GM12878 (cell line): ENCODE measurements around the gene SRRM2. TPM values are rescaled to one million over a fixed set of nuclear protein-coding genes. Genes with fewer than 3 reads are reported as not detected.

Experiments
- ATAC-seq: fragments of 200-7000 bp; cut with Tn5 transposase; 3 replicates; pipeline ENCODE4 v1.9.1; 2020; ENCODE audit warnings: mild to moderate bottlenecking, moderate library complexity
- BruUV-seq: library from RNA; stranded (reverse); fragments of 400-500 nt; replicated peaks from 2 replicates; lab custom pipeline; 2021; lab: Mats Ljungman, UMichigan
- CTCF ChIA-PET: fragments of 300-600 bp; sonication (Branson Sonifier 250); formaldehyde crosslinking; extraction: SDS; loops from one replicate; lab custom pipeline; 2021; ENCODE audit warnings: inconsistent platforms; lab: Yijun Ruan, JAX
- POLR2A ChIA-PET: fragments of 350-600 bp; formaldehyde crosslinking; extraction: SDS; loops from one replicate; lab custom pipeline; 2021; ENCODE audit warnings: inconsistent platforms; lab: Charles Lee
- RAD21 ChIA-PET: fragments of 300-600 bp; sonication (Branson Sonifier 250); formaldehyde crosslinking; loops from one replicate; lab custom pipeline; 2023; ENCODE audit warnings: antibody characterized with exemption; ENCODE audit not compliant: unreplicated experiment; lab: Charles Lee
- SMC1A ChIA-PET: fragments of 300-600 bp; sonication (Branson Sonifier 250); formaldehyde crosslinking; loops from one replicate; lab custom pipeline; 2023; ENCODE audit not compliant: unreplicated experiment, uncharacterized antibody; lab: Charles Lee
- DNase-seq: peaks from one replicate; pipeline ENCODE4 v3.0.0-alpha.2; 2011; ENCODE audit warnings: low read depth, low spot score
- FAIRE-seq: peaks from 3 replicates; lab custom pipeline; 2011; peaks lifted over from hg19 to GRCh38; lab: Jason Lieb, UNC
- H2AFZ ChIP-seq: 2 replicates; pipeline ENCODE4 v1.6.0; 2011; ENCODE audit warnings: low read depth, low read length, control low read depth; ENCODE audit not compliant: control insufficient read depth
- H3K27ac ChIP-seq: 2 replicates; pipeline ENCODE4 v1.5.1; 2011; ENCODE audit warnings: control low read depth; ENCODE audit not compliant: control insufficient read depth, insufficient read depth
- H3K27me3 ChIP-seq, 2 experiments: replicated peaks in 1 of 2; 2 replicates each; pipeline versions ENCODE4 v1.6.0 to v1.6.1; 2011; ENCODE audit warnings: low read length in 1 of 2; ENCODE audit not compliant: control insufficient read depth in 2 of 2, insufficient read depth in 2 of 2
- H3K36me3 ChIP-seq, 2 experiments: 2 replicates each; pipeline ENCODE4 v1.5.1; 2011; ENCODE audit warnings: low read length in 1 of 2; ENCODE audit not compliant: control insufficient read depth in 2 of 2, insufficient read depth in 2 of 2
- H3K4me1 ChIP-seq: 2 replicates; pipeline ENCODE4 v1.6.1; 2011; ENCODE audit warnings: mild to moderate bottlenecking, low read length, moderate library complexity, mixed read lengths; ENCODE audit not compliant: control insufficient read depth, insufficient read depth
- H3K4me2 ChIP-seq: 2 replicates; pipeline ENCODE4 v1.6.0; 2011; ENCODE audit warnings: control low read depth; ENCODE audit not compliant: control insufficient read depth, insufficient read depth
- H3K4me3 ChIP-seq: fragments of 200-600 bp; sonication (generic); 2 replicates; pipeline ENCODE4 v1.5.1; 2016
- H3K79me2 ChIP-seq: 2 replicates; pipeline ENCODE4 v1.6.0; 2011; ENCODE audit warnings: low read length; ENCODE audit not compliant: control insufficient read depth, insufficient read depth
- H3K9ac ChIP-seq: 2 replicates; pipeline ENCODE4 v1.8.0; 2011; ENCODE audit warnings: low read length, control low read depth, mixed read lengths; ENCODE audit not compliant: control insufficient read depth, insufficient read depth
- H3K9me3 ChIP-seq: replicated peaks from 3 replicates; pipeline ENCODE4 v1.5.1; 2011; ENCODE audit warnings: mild to moderate bottlenecking, low read length; ENCODE audit not compliant: control insufficient read depth, insufficient read depth
- H4K20me1 ChIP-seq: 2 replicates; pipeline ENCODE4 v1.6.0; 2011; ENCODE audit not compliant: control insufficient read depth, insufficient read depth
- CEBPB ChIP-seq, 2 experiments: fragments of 150-350 bp in 1 of 2; IDR thresholded peaks; 2 replicates each; pipeline ENCODE4 v1.6.1; 2012 to 2014; ENCODE audit warnings: low read depth in 2 of 2, low read length in 2 of 2, borderline replicate concordance in 1 of 2, inconsistent platforms in 1 of 2
- CHD2 ChIP-seq: IDR thresholded peaks from 2 replicates; pipeline ENCODE4 v1.6.1; 2011; ENCODE audit warnings: low read depth, low read length, improper control_type of control experiment, borderline replicate concordance
- HCFC1 ChIP-seq: fragments of 150-350 bp; IDR thresholded peaks from 2 replicates; pipeline ENCODE4 v1.6.1; 2014; ENCODE audit warnings: low read length
- HDGF ChIP-seq: fragments of 450-650 bp; IDR thresholded peaks from 2 replicates; pipeline ENCODE4 v1.6.1; 2016; ENCODE audit warnings: antibody characterized with exemption
- MEF2A ChIP-seq: IDR thresholded peaks from 2 replicates; pipeline ENCODE4 v1.6.1; 2011; ENCODE audit warnings: low read depth, mild to moderate bottlenecking, low read length, moderate library complexity; ENCODE audit not compliant: insufficient read depth
- MTA2 ChIP-seq: fragments of 450-650 bp; IDR thresholded peaks from 2 replicates; pipeline ENCODE4 v1.6.1; 2016; ENCODE audit warnings: low read depth, mild to moderate bottlenecking, moderate library complexity
- NBN ChIP-seq: fragments of 450-650 bp; IDR thresholded peaks from 2 replicates; pipeline ENCODE4 v1.6.1; 2016
- NFYB ChIP-seq: IDR thresholded peaks from 2 replicates; pipeline ENCODE4 v1.6.1; 2011; ENCODE audit warnings: low read depth, mild to moderate bottlenecking, low read length, improper control_type of control experiment, moderate library complexity; ENCODE audit not compliant: insufficient read depth
- PAX5 ChIP-seq: IDR thresholded peaks from 2 replicates; pipeline ENCODE4 v1.6.1; 2011; ENCODE audit warnings: low read depth, low read length, borderline replicate concordance
- POLR2A ChIP-seq: IDR thresholded peaks from 2 replicates; pipeline ENCODE4 v1.6.1; 2011; ENCODE audit warnings: low read depth, mild to moderate bottlenecking, low read length
- SMAD5 ChIP-seq: IDR thresholded peaks from 2 replicates; pipeline ENCODE4 v1.6.1; 2016; ENCODE audit warnings: antibody characterized with exemption, low read depth
- TCF7 ChIP-seq: IDR thresholded peaks from 2 replicates; pipeline ENCODE4 v1.6.1; 2014; ENCODE audit warnings: antibody characterized with exemption, borderline replicate concordance
- YY1 ChIP-seq: IDR thresholded peaks from 2 replicates; pipeline ENCODE4 v1.6.1; 2011; ENCODE audit warnings: low read depth, mild to moderate bottlenecking, low read length
- ZNF622 ChIP-seq: fragments of 450-650 bp; IDR thresholded peaks from 2 replicates; pipeline ENCODE4 v1.6.1; 2017; ENCODE audit warnings: mild to moderate bottlenecking, inconsistent platforms
- WGBS: methylation state at CpG from one replicate; pipeline ENCODE4 v1.1.6; 2016; ENCODE audit warnings: low lambda C conversion rate; ENCODE audit not compliant: insufficient replicate concordance, insufficient coverage; ENCODE audit errors: missing lambda C conversion rate; 5-methylcytosine and 5-hydroxymethylcytosine counted together
- in situ Hi-C: fragments of 300-500 bp; cut with MboI; formaldehyde crosslinking; loops from 9 replicates; pipeline ENCODE4 v1.14.3; 2018; ENCODE audit warnings: mixed read lengths
- intact Hi-C: fragments of 100-400 bp; cut with micrococcal nuclease; formaldehyde crosslinking; loops from one replicate; pipeline ENCODE4 v1.14.2; 2022; ENCODE audit not compliant: unreplicated experiment
- polyA plus RNA-seq, 11 experiments: library from polyadenylated mRNA; depleted of rRNA in 4 of 11; unstranded in 6 of 11; stranded (reverse) in 5 of 11; fragments of >200 nt; fragmentation: Nextera tagmentation in 4 of 11; fragmentation: Illumina TruSeq in 1 of 11; extraction: Ambion mirVana in 4 of 11; extraction: Trizol in 1 of 11; gene quantifications; 1 replicate in 1 of 11; 2 replicates in 10 of 11; pipeline versions ENCODE4 v1.2.1 to v1.2.3, GENCODE V29; 2011 to 2016; ENCODE audit warnings: inconsistent platforms in 2 of 11, missing spikeins in 2 of 11, low read depth in 1 of 11
- total RNA-seq, 4 experiments: library from RNA; depleted of rRNA in 3 of 4; stranded (reverse); fragments of >200 nt in 3 of 4; fragmentation: Illumina TruSeq in 1 of 4; extraction: Trizol in 1 of 4; gene quantifications; 2 replicates each; pipeline versions ENCODE4 v1.2.1 to v1.2.3, GENCODE V29; 2013 to 2021
- TF ChIP-seq, protein P1 (sequence below): fragments of 150-350 bp; IDR thresholded peaks from 2 replicates; pipeline ENCODE4 v1.6.1; 2014; ENCODE audit warnings: mild to moderate bottlenecking, low read depth, low read length
- TF ChIP-seq, protein P2 (sequence below): fragments of 450-650 bp; IDR thresholded peaks from 2 replicates; pipeline ENCODE4 v1.6.1; 2017; ENCODE audit warnings: mild to moderate bottlenecking, moderate library complexity

Gene SRRM2
- total and polyA plus RNA-seq, 10 of the 15 experiments (the other 5 are each of a cell fraction or from before 2014, with no cell fraction given) = 30.1 to 502 (median 196) TPM

DNA sequence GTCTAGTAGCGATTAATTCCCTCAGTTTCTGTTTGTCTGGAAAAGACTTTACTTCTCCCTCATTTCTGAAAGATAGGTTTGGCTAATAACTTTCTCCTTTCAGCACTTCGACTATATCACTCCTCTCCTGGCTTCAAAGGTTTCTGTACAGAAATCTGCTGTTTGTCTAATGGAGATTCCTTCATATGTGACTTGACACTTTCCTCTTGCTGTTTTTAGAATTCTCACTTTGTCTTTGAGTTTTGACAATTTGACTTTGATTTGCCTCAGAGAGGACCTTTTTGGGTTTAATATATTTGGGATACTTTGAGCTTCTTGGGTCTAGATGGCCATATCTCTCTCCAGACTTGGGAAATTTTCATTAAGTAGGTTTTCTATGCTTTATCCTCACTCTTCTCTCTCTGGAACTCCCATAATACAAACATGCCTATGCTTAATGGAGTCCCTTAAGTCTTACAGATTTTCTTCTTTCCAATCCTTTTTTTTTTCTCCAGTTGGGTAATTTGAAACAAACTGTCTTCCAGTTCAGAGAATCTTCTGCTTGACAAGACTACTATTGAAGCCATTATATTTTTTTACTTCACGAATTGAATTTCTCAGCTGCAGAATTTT lies 56.8 kb downstream of the SRRM2 start:
- TF ChIP-seq PAX5 = no peak
- TF ChIP-seq CHD2 = no peak
- TF ChIP-seq, protein P1, sequence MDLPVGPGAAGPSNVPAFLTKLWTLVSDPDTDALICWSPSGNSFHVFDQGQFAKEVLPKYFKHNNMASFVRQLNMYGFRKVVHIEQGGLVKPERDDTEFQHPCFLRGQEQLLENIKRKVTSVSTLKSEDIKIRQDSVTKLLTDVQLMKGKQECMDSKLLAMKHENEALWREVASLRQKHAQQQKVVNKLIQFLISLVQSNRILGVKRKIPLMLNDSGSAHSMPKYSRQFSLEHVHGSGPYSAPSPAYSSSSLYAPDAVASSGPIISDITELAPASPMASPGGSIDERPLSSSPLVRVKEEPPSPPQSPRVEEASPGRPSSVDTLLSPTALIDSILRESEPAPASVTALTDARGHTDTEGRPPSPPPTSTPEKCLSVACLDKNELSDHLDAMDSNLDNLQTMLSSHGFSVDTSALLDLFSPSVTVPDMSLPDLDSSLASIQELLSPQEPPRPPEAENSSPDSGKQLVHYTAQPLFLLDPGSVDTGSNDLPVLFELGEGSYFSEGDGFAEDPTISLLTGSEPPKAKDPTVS = no peak
- no peak for TF ChIP-seq YY1
- no peak for TF ChIP-seq HDGF
- TF ChIP-seq ZNF622 = no peak
- TF ChIP-seq NBN = no peak
- no peak for TF ChIP-seq SMAD5
- TF ChIP-seq NFYB = no peak
- TF ChIP-seq HCFC1 = no peak
- no peak for TF ChIP-seq MTA2
- TF ChIP-seq TCF7 = no peak
- no peak for TF ChIP-seq MEF2A
- no peak for TF ChIP-seq CEBPB (IDR thresholded peaks at IDR 0.05; ENCODE audit: borderline replicate concordance in 1 of 2, low read depth in 2 of 2, low read length in 2 of 2)
- TF ChIP-seq, protein P2, sequence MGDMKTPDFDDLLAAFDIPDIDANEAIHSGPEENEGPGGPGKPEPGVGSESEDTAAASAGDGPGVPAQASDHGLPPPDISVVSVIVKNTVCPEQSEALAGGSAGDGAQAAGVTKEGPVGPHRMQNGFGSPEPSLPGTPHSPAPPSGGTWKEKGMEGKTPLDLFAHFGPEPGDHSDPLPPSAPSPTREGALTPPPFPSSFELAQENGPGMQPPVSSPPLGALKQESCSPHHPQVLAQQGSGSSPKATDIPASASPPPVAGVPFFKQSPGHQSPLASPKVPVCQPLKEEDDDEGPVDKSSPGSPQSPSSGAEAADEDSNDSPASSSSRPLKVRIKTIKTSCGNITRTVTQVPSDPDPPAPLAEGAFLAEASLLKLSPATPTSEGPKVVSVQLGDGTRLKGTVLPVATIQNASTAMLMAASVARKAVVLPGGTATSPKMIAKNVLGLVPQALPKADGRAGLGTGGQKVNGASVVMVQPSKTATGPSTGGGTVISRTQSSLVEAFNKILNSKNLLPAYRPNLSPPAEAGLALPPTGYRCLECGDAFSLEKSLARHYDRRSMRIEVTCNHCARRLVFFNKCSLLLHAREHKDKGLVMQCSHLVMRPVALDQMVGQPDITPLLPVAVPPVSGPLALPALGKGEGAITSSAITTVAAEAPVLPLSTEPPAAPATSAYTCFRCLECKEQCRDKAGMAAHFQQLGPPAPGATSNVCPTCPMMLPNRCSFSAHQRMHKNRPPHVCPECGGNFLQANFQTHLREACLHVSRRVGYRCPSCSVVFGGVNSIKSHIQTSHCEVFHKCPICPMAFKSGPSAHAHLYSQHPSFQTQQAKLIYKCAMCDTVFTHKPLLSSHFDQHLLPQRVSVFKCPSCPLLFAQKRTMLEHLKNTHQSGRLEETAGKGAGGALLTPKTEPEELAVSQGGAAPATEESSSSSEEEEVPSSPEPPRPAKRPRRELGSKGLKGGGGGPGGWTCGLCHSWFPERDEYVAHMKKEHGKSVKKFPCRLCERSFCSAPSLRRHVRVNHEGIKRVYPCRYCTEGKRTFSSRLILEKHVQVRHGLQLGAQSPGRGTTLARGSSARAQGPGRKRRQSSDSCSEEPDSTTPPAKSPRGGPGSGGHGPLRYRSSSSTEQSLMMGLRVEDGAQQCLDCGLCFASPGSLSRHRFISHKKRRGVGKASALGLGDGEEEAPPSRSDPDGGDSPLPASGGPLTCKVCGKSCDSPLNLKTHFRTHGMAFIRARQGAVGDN = no peak
- TF ChIP-seq POLR2A = no peak
- no peak overlapping the region for H3K4me2 ChIP-seq
- WGBS = 31% methylated on average over 3 of the region's 3 CpGs
- no peaks in the 10 kb centered on the region for H4K20me1 ChIP-seq
- FAIRE-seq (no peak), ATAC-seq (no peak), DNase-seq (no peak)
- in situ Hi-C loops = no loop called here
- H3K79me2 ChIP-seq = no peaks in the 10 kb centered on the region
- no peak overlapping the region for H3K9ac ChIP-seq
- no peaks in the 10 kb centered on the region for H3K36me3 ChIP-seq
- ChIA-PET CTCF (no interaction called here), POLR2A (no interaction called here), SMC1A (no interaction called here), RAD21 (no interaction called here)
- no peak overlapping the region for H3K27ac ChIP-seq
- no peak overlapping the region for H2AFZ ChIP-seq
- no peaks in the 10 kb centered on the region for H3K4me1 ChIP-seq
- BruUV-seq = no TSS peak
- no peak overlapping the region for H3K4me3 ChIP-seq
- H3K9me3 ChIP-seq = no peaks in the 10 kb centered on the region
- intact Hi-C loops = loop anchor here (10.0 kb wide), 1 partner anchor 46 kb away; the partner anchor contains the start of gene PRSS22
- H3K27me3 ChIP-seq = peaks cover 0 to 5% of the 10 kb centered on the region in 2 experiments; a peak in 2 of 4 replicates
